ENCODE results near the gene CKAP4.

DNA sequence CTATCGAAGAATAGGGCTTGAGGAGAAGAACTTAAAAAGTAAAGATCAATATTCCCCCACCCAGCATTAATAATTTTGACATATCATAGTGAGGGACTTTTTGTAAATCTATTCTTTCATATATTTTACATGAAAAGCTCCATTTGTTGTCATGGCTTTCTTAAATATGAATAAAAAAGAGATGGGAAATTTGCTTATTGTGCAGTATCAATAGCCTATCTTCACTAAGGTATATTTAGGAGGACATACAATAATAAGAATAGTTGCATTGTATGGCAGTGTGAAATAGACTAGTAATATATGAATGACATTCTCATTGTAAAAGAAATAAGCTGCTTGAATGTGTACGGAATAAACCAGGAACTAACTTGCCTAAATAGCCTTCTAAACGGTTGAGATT is 49.3 kb upstream of the CKAP4 start:
- no peak for TF ChIP-seq POLR2A (IDR thresholded peaks at IDR 0.05; ENCODE audit: low read depth)
- TF ChIP-seq, protein P1, sequence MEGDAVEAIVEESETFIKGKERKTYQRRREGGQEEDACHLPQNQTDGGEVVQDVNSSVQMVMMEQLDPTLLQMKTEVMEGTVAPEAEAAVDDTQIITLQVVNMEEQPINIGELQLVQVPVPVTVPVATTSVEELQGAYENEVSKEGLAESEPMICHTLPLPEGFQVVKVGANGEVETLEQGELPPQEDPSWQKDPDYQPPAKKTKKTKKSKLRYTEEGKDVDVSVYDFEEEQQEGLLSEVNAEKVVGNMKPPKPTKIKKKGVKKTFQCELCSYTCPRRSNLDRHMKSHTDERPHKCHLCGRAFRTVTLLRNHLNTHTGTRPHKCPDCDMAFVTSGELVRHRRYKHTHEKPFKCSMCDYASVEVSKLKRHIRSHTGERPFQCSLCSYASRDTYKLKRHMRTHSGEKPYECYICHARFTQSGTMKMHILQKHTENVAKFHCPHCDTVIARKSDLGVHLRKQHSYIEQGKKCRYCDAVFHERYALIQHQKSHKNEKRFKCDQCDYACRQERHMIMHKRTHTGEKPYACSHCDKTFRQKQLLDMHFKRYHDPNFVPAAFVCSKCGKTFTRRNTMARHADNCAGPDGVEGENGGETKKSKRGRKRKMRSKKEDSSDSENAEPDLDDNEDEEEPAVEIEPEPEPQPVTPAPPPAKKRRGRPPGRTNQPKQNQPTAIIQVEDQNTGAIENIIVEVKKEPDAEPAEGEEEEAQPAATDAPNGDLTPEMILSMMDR (IDR thresholded peaks at IDR 0.05): no peak

All from esophagus muscularis mucosa (tissue), 3 donors.